ENCODE measurements around the gene NFIC. TPM values are rescaled to one million over a fixed set of nuclear protein-coding genes. Genes with fewer than 3 reads are reported as not detected.
"Not testable (repeated sequence)": the region's sequence is repeated elsewhere in the genome, so short reads cannot be mapped to it uniquely, and the experiment has no call there.

Gene NFIC
- total and polyA plus RNA-seq, 10 of the 15 experiments (the other 5 are each of a cell fraction or from before 2014, with no cell fraction given): 0.71 to 53.5 (median 10.2) TPM

DNA sequence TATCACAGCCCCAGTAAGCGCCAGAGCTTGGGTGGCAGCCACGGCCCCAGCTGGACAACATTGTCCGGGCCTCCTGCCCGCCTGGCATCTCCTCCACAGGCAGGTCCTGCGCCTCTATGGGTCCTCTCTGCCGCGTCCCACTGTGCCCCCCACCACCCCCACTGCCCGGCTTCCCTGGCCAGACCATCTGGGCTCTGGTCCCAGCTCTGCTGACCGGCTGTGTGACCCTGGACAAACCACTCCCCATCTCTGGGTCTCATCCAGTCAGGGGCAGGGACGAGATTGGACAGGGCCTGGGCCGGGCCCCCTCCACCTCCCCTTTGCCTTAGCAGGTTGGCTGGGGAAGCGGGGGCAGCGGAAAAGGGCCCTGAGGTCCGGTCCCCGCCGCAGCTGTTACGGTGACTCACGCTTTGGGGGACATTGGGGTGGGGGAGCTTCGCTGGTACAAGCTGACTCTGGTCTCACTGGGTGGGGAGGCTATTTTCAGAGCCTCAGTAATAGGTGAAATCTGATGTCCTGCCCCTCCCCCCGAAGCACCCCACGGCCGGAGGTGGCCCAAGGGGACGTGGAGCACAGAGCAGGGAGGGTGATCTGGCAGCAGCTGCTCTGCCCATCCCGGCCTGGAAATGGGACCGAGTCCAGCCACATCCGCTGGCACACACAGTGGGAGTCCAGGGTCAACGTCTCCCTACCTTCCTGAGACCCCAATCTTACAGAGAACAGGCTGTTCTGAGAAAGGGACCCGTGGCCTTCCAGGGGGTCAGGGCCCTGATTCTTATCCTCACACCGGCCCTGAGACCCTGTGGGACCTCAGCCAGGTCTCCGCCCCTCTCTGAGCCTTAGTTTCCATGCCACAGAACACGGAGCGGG is 9.1 kb downstream of the NFIC start:
- Histone ChIP-seq H3K4me2 (ENCODE audit: control insufficient read depth, insufficient read depth) (no peak overlapping the region), H2AFZ (ENCODE audit: control insufficient read depth, low read depth, low read length) (no peak overlapping the region), H3K9ac (ENCODE audit: control insufficient read depth, insufficient read depth, low read length) (no peak overlapping the region), H3K27me3 (replicated peaks in 1 of 2; ENCODE audit: control insufficient read depth in 2 of 2, insufficient read depth in 2 of 2, low read length in 1 of 2) (no peaks in the 10 kb centered on the region), H3K27ac (ENCODE audit: control insufficient read depth, insufficient read depth) (no peak overlapping the region), H3K4me1 (ENCODE audit: control insufficient read depth, insufficient read depth, low read length) (peaks cover 19% of the 10 kb centered on the region), H3K36me3 (ENCODE audit: control insufficient read depth in 2 of 2, insufficient read depth in 2 of 2, low read length in 1 of 2) (peaks cover 0 to 3% of the 10 kb centered on the region in 2 experiments; a peak in 3 of 4 replicates), H3K79me2 (ENCODE audit: control insufficient read depth, insufficient read depth, low read length) (peaks cover 58% of the 10 kb centered on the region), H3K9me3 (replicated peaks; ENCODE audit: control insufficient read depth, insufficient read depth, low read length) (no peaks in the 10 kb centered on the region), H3K4me3 (no peak overlapping the region), H4K20me1 (ENCODE audit: control insufficient read depth, insufficient read depth) (no peaks in the 10 kb centered on the region)
- RAD21 ChIA-PET (ENCODE audit: unreplicated experiment): interaction anchor here (0.7 to 1.4 kb wide), 2 partner anchors 38 to 54 kb away, joined by 3 to 5 read pairs; no protein-coding TSS in a partner anchor
- CTCF ChIA-PET: interaction anchor here (1.6 kb wide), 1 partner anchor 54 kb away, joined by 3 read pairs; no protein-coding TSS in a partner anchor
- intact Hi-C loops (cut with micrococcal nuclease; ENCODE audit: unreplicated experiment) (no loop called here), in situ Hi-C loops (cut with MboI) (no loop called here)
- SMC1A ChIA-PET (ENCODE audit: uncharacterized antibody, unreplicated experiment): no interaction called here
- FAIRE-seq (no peak), ATAC-seq (no peak), DNase-seq (ENCODE audit: low read depth, low spot score) (no peak)
- POLR2A ChIA-PET: interaction anchor here (0.6 kb wide), 2 partner anchors 382 to 1904 kb away, joined by 8 read pairs; no protein-coding TSS in a partner anchor
- TF ChIP-seq SIN3A (IDR thresholded peaks at IDR 0.05; ENCODE audit: low read depth, low read length): no peak
- TF ChIP-seq ETV6 (conservative IDR thresholded peaks at IDR 0.05 in 1 of 2, IDR thresholded peaks at IDR 0.05 in 1 of 2; ENCODE audit: borderline replicate concordance in 1 of 2, low read depth in 1 of 2): no peak
- no peak for TF ChIP-seq BRCA1 (IDR thresholded peaks at IDR 0.05; ENCODE audit: low read depth, low read length)
- TF ChIP-seq ATF7 (IDR thresholded peaks at IDR 0.05; ENCODE audit: low read depth): no peak
- no peak for TF ChIP-seq JUND (IDR thresholded peaks at IDR 0.05; ENCODE audit: low read depth, low read length)
- no peak for TF ChIP-seq MTA2 (IDR thresholded peaks at IDR 0.05; ENCODE audit: low read depth)
- 89% methylated on average over 26 of the region's 32 CpGs for WGBS (ENCODE audit: insufficient coverage, insufficient replicate concordance, low lambda C conversion rate, missing lambda C conversion rate)
- no TSS peak for BruUV-seq (replicated peaks)

DNA sequence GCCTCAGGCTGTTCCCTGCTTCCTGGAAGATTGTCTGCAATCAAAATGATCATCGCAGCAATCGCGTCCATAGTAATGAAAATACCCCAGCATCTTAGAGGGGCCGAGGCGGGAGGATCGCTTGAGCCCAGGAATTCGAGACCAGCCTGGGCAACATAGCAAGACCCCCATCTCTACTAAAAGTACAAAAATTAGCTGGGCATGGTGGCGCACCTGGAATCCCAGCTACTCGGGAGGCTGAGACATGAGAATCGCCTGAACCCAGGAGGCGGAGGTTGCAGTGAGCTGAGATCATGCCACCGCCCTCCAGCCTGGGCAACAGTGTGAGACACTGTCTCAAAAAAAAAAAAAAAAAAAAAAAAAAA is 9.7 kb downstream of the NFIC start:
- intact Hi-C loops (cut with micrococcal nuclease; ENCODE audit: unreplicated experiment); FAIRE-seq; H3K9ac ChIP-seq (ENCODE audit: control insufficient read depth, insufficient read depth, low read length); in situ Hi-C loops (cut with MboI); H3K4me2 ChIP-seq (ENCODE audit: control insufficient read depth, insufficient read depth); H4K20me1 ChIP-seq (ENCODE audit: control insufficient read depth, insufficient read depth); BruUV-seq (replicated peaks); H3K27me3 ChIP-seq (replicated peaks in 1 of 2; ENCODE audit: control insufficient read depth in 2 of 2, insufficient read depth in 2 of 2, low read length in 1 of 2); H3K4me3 ChIP-seq; H3K27ac ChIP-seq (ENCODE audit: control insufficient read depth, insufficient read depth); H2AFZ ChIP-seq (ENCODE audit: control insufficient read depth, low read depth, low read length); H3K36me3 ChIP-seq (ENCODE audit: control insufficient read depth in 2 of 2, insufficient read depth in 2 of 2, low read length in 1 of 2); SMC1A ChIA-PET (ENCODE audit: uncharacterized antibody, unreplicated experiment); H3K9me3 ChIP-seq (replicated peaks; ENCODE audit: control insufficient read depth, insufficient read depth, low read length); DNase-seq (ENCODE audit: low read depth, low spot score); ATAC-seq: not testable (repeated sequence)
- peaks cover 54% of the 10 kb centered on the region for H3K79me2 ChIP-seq (ENCODE audit: control insufficient read depth, insufficient read depth, low read length)
- POLR2A ChIA-PET: interaction anchor here (0.6 to 1.0 kb wide), 2 partner anchors 11 to 1905 kb away, joined by 3 to 8 read pairs; no protein-coding TSS in a partner anchor
- CTCF ChIA-PET: interaction anchor here (1.6 kb wide), 1 partner anchor 54 kb away, joined by 3 read pairs; no protein-coding TSS in a partner anchor
- H3K4me1 ChIP-seq (ENCODE audit: control insufficient read depth, insufficient read depth, low read length): peaks cover 13% of the 10 kb centered on the region
- RAD21 ChIA-PET (ENCODE audit: unreplicated experiment): interaction anchor here (0.7 kb wide), 1 partner anchor 38 kb away, joined by 5 read pairs; no protein-coding TSS in a partner anchor
- WGBS (ENCODE audit: insufficient coverage, insufficient replicate concordance, low lambda C conversion rate, missing lambda C conversion rate): 98% methylated on average over 11 of the region's 12 CpGs
